HepG2 (cell line): ENCODE data around the gene SPTAN1. TPM values are rescaled to one million over a fixed set of nuclear protein-coding genes. Genes with fewer than 3 reads are reported as not detected.

Experiments
- MEIS2 ChIP-seq: sonication (generic); formaldehyde crosslinking; IDR thresholded peaks from 2 replicates; pipeline ENCODE4 v1.9.0; 2021; ENCODE audit warnings: mild to moderate bottlenecking, missing genetic modification reagents
- TBX2 ChIP-seq: sonication (generic); formaldehyde crosslinking; IDR thresholded peaks from 2 replicates; pipeline ENCODE4 v1.5.0; 2020; ENCODE audit warnings: missing genetic modification reagents, mild to moderate bottlenecking, borderline replicate concordance
- ZFX ChIP-seq: sonication (generic); formaldehyde crosslinking; IDR thresholded peaks from 2 replicates; pipeline ENCODE4 v1.4.0; 2020; ENCODE audit warnings: mild to moderate bottlenecking, low read depth, missing genetic modification reagents, moderate library complexity
- ZNF7 ChIP-seq: IDR thresholded peaks from 2 replicates; pipeline ENCODE4 v1.6.1; 2016; ENCODE audit warnings: missing biosample characterization, missing genetic modification reagents
- ZNF773 ChIP-seq: sonication (generic); formaldehyde crosslinking; IDR thresholded peaks from 2 replicates; pipeline ENCODE4 v1.4.0; 2020; ENCODE audit warnings: missing genetic modification reagents, borderline replicate concordance
- ZNF878 ChIP-seq: sonication (generic); formaldehyde crosslinking; IDR thresholded peaks from 2 replicates; pipeline ENCODE4 v1.8.1; 2023; ENCODE audit warnings: mild to moderate bottlenecking, missing genetic modification reagents, moderate library complexity
- polyA plus RNA-seq, 8 experiments: library from polyadenylated mRNA; depleted of rRNA in 3 of 8; stranded (reverse) in 7 of 8; unstranded in 1 of 8; fragments of >200 nt; fragmentation: Illumina TruSeq in 4 of 8; extraction: Trizol in 4 of 8; gene quantifications; 2 replicates each; pipeline versions ENCODE4 v1.2.1 to v1.2.3, GENCODE V29; 2011 to 2016; ENCODE audit warnings: low read depth in 4 of 8, missing spikeins in 1 of 8, mixed read lengths in 1 of 8; ENCODE audit not compliant: insufficient read depth in 1 of 8
- total RNA-seq, 5 experiments: library from RNA; depleted of rRNA; stranded (reverse); fragments of >200 nt; fragmentation: Illumina TruSeq; extraction: Trizol; gene quantifications; 2 replicates each; pipeline ENCODE4 v1.2.3, GENCODE V29; 2016; ENCODE audit warnings: low read depth in 1 of 5
- TF ChIP-seq, protein P1 (sequence below): sonication (generic); formaldehyde crosslinking; IDR thresholded peaks from 2 replicates; pipeline ENCODE4 v1.8.1; 2023; ENCODE audit warnings: mild to moderate bottlenecking, inconsistent platforms, moderate library complexity, missing genetic modification reagents, borderline replicate concordance
- TF ChIP-seq, protein P2 (sequence below): sonication (generic); formaldehyde crosslinking; IDR thresholded peaks from 2 replicates; pipeline ENCODE4 v1.8.1; 2023; ENCODE audit warnings: mild to moderate bottlenecking, missing genetic modification reagents
- TF ChIP-seq, protein P3 (sequence below): sonication (generic); formaldehyde crosslinking; IDR thresholded peaks from 2 replicates; pipeline ENCODE4 v1.4.0; 2020; ENCODE audit warnings: missing genetic modification reagents, borderline replicate concordance
- TF ChIP-seq, protein P4 (sequence below), 2 experiments: fragments of 450-650 bp in 1 of 2; sonication (generic) in 1 of 2; formaldehyde crosslinking in 1 of 2; IDR thresholded peaks; 2 replicates each; pipeline versions ENCODE4 v1.6.1 to v1.8.0; 2016 to 2022; ENCODE audit warnings: antibody characterized with exemption in 1 of 2, mild to moderate bottlenecking in 1 of 2, missing genetic modification reagents in 1 of 2
- TF ChIP-seq, protein P5 (sequence below): sonication (generic); formaldehyde crosslinking; IDR thresholded peaks from 2 replicates; pipeline ENCODE4 v1.8.0; 2022; ENCODE audit warnings: mild to moderate bottlenecking, missing genetic modification reagents

The SPTAN1 gene
- total and polyA plus RNA-seq, 2 of the 13 experiments (the other 11 are each of a cell fraction or from before 2014, with no cell fraction given), result 106 to 111 TPM

DNA sequence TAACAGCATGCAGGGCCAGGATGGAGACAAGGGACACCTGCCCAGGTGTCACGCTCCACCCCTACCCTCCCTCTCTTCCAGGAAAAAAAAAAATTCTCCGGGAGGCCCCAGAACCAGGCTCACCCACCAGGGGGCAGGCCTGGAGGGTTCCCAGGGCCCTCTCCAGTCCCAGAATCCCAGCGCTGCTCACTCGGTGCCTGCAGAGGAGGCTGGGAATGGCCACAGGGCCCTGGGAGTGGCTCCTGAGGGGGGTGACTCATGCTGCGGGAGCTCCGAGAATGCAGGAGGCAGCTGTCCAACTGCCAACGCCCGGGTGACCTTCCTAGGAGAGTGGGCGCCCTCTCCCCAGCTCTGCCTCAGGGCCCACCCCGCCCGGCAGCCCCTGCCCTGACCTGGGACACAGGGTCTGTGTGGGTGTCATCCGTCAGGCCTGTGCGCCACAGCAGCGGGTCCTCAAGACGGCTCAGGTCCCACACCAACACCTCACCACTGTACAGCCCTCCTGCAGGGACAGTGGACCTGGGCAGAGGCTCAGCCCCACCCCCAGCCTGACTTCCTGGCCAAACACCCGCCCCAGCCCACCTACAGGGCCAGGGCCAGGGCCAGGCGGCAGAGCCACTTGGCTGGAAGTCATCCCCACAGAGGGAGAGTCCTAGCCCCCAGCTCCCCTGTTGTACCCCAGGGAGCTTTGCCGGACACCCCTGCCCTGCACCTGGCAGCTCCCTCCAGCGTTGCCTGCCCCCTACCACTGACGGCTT lies 83.1 kb downstream of the SPTAN1 start (continued):
- TF ChIP-seq ZFX (CRISPR knock-in tag) (peak; percentile 38; the same call in 1 of the 2 replicates), MEIS2 (CRISPR knock-in tag) (peak; percentile 57; the same call in 1 of the 2 replicates), ZNF7 (CRISPR knock-in tag) (no peak), ZNF773 (no peak), TBX2 (peak; percentile 45), ZNF878 (peak; percentile 42; the same call in 1 of the 2 replicates)
- TF ChIP-seq, protein P1, sequence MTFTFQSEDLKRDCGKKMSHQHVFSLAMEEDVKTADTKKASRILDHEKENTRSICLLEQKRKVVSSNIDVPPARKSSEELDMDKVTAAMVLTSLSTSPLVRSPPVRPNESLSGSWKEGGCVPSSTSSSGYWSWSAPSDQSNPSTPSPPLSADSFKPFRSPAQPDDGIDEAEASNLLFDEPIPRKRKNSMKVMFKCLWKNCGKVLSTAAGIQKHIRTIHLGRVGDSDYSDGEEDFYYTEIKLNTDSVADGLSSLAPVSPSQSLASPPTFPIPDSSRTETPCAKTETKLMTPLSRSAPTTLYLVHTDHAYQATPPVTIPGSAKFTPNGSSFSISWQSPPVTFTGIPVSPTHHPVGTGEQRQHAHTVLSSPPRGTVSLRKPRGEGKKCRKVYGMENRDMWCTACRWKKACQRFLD (CRISPR knock-in tag), result no peak
- TF ChIP-seq, protein P2, sequence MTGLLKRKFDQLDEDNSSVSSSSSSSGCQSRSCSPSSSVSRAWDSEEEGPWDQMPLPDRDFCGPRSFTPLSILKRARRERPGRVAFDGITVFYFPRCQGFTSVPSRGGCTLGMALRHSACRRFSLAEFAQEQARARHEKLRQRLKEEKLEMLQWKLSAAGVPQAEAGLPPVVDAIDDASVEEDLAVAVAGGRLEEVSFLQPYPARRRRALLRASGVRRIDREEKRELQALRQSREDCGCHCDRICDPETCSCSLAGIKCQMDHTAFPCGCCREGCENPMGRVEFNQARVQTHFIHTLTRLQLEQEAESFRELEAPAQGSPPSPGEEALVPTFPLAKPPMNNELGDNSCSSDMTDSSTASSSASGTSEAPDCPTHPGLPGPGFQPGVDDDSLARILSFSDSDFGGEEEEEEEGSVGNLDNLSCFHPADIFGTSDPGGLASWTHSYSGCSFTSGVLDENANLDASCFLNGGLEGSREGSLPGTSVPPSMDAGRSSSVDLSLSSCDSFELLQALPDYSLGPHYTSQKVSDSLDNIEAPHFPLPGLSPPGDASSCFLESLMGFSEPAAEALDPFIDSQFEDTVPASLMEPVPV (CRISPR knock-in tag), result peak; percentile 76
- TF ChIP-seq, protein P3, sequence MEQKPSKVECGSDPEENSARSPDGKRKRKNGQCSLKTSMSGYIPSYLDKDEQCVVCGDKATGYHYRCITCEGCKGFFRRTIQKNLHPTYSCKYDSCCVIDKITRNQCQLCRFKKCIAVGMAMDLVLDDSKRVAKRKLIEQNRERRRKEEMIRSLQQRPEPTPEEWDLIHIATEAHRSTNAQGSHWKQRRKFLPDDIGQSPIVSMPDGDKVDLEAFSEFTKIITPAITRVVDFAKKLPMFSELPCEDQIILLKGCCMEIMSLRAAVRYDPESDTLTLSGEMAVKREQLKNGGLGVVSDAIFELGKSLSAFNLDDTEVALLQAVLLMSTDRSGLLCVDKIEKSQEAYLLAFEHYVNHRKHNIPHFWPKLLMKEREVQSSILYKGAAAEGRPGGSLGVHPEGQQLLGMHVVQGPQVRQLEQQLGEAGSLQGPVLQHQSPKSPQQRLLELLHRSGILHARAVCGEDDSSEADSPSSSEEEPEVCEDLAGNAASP (CRISPR knock-in tag), result peak; percentile 18; the same call in 1 of the 2 replicates
- TF ChIP-seq, protein P4, sequence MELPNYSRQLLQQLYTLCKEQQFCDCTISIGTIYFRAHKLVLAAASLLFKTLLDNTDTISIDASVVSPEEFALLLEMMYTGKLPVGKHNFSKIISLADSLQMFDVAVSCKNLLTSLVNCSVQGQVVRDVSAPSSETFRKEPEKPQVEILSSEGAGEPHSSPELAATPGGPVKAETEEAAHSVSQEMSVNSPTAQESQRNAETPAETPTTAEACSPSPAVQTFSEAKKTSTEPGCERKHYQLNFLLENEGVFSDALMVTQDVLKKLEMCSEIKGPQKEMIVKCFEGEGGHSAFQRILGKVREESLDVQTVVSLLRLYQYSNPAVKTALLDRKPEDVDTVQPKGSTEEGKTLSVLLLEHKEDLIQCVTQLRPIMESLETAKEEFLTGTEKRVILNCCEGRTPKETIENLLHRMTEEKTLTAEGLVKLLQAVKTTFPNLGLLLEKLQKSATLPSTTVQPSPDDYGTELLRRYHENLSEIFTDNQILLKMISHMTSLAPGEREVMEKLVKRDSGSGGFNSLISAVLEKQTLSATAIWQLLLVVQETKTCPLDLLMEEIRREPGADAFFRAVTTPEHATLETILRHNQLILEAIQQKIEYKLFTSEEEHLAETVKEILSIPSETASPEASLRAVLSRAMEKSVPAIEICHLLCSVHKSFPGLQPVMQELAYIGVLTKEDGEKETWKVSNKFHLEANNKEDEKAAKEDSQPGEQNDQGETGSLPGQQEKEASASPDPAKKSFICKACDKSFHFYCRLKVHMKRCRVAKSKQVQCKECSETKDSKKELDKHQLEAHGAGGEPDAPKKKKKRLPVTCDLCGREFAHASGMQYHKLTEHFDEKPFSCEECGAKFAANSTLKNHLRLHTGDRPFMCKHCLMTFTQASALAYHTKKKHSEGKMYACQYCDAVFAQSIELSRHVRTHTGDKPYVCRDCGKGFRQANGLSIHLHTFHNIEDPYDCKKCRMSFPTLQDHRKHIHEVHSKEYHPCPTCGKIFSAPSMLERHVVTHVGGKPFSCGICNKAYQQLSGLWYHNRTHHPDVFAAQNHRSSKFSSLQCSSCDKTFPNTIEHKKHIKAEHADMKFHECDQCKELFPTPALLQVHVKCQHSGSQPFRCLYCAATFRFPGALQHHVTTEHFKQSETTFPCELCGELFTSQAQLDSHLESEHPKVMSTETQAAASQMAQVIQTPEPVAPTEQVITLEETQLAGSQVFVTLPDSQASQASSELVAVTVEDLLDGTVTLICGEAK (IDR thresholded peaks at IDR 0.05), result no peak
- TF ChIP-seq, protein P4 (CRISPR knock-in tag; IDR thresholded peaks at IDR 0.05), result peak; percentile 48; the same call in 1 of the 2 replicates
- TF ChIP-seq, protein P5, sequence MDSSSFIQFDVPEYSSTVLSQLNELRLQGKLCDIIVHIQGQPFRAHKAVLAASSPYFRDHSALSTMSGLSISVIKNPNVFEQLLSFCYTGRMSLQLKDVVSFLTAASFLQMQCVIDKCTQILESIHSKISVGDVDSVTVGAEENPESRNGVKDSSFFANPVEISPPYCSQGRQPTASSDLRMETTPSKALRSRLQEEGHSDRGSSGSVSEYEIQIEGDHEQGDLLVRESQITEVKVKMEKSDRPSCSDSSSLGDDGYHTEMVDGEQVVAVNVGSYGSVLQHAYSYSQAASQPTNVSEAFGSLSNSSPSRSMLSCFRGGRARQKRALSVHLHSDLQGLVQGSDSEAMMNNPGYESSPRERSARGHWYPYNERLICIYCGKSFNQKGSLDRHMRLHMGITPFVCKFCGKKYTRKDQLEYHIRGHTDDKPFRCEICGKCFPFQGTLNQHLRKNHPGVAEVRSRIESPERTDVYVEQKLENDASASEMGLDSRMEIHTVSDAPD (CRISPR knock-in tag), result peak; percentile 17; the same call in 1 of the 2 replicates
